VCaP (cell line): ENCODE results near the gene ALX4.

Source experiments
- H3K27ac ChIP-seq: fragments of 450-650 bp; 2 replicates; pipeline ENCODE4 v1.5.1; 2017
- TF ChIP-seq, protein P1 (sequence below): fragments of 450-650 bp; conservative IDR thresholded peaks from 2 replicates; pipeline ENCODE4 v1.5.1; 2017; ENCODE audit warnings: mild to moderate bottlenecking, moderate library complexity

Gene ALX4

DNA sequence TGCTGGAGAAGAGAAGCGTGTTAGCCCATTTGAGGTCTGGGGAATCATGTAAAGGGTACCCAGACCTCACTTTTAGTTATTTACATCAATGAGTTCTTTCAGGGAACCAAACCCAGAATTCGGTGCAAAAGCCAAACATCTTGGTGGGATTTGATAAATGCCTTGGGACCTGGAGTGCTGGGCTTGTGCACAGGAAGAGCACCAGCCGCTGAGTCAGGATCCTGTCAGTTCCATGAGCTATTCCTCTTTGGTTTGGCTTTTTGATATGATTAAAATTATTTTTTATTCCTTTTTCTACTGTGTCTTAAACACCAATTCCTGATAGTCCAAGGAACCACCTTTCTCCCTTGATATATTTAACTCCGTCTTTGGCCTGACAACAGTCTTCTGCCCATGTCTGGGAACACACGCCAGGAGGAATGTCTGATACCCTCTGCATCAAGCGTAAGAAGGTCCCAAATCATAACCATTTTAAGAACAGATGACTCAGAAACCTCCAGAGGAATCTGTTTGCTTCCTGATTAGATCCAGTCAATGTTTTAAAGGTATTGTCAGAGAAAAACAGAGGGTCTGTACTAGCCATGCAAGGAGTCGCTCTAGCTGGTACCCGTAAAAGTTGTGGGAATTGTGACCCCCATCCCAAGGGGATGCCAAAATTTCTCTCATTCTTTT, 65.2 kb downstream of the ALX4 start:
- TF ChIP-seq, protein P1, sequence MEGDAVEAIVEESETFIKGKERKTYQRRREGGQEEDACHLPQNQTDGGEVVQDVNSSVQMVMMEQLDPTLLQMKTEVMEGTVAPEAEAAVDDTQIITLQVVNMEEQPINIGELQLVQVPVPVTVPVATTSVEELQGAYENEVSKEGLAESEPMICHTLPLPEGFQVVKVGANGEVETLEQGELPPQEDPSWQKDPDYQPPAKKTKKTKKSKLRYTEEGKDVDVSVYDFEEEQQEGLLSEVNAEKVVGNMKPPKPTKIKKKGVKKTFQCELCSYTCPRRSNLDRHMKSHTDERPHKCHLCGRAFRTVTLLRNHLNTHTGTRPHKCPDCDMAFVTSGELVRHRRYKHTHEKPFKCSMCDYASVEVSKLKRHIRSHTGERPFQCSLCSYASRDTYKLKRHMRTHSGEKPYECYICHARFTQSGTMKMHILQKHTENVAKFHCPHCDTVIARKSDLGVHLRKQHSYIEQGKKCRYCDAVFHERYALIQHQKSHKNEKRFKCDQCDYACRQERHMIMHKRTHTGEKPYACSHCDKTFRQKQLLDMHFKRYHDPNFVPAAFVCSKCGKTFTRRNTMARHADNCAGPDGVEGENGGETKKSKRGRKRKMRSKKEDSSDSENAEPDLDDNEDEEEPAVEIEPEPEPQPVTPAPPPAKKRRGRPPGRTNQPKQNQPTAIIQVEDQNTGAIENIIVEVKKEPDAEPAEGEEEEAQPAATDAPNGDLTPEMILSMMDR = no peak
- no peak overlapping the region for H3K27ac ChIP-seq

DNA sequence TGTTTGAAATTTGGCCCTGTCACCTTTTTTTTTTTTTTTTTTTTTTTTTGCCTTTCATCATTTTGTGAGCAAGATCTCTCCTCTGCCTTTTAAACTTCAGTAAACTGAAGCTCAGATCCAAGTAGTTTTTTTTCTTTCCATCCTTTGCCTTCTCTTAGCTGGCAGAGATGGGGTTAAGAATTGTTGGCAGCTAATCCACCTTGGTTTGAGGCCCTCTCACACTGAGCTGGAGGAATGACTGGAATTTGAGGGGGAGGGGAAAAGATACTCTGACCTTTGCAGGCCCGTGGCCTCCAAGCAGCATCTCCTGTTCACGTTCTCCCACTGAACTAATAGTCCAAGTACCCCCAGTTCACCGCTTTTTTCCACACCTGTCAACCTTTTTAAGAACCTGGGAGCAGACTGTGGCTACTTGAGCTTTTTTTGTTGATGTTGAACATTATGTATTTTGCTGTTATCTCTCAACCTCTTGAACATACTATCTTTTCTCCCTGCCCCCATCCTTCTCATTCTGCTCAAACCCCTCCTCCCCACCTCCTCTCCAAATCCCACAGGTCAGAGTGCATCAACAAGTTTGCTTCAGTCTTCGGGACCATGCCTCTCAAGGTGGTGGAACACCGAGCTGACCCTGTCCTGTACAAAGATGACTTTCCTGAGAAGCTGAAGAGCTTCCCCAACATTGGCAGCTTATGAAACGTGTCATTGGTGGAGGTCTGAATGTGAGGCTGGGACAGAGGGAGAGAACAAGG, 66.2 kb downstream of the ALX4 start:
- TF ChIP-seq, protein P1 = no peak
- H3K27ac ChIP-seq = no peak overlapping the region

- no peak overlapping the region for H3K27ac ChIP-seq
- TF ChIP-seq, protein P1 = no peak
These were observed 66.9 kb downstream of the ALX4 start for GRCh38 chr11:44243086-44243485.

GRCh38 chr11:44241851-44242250, 68.1 kb downstream of the ALX4 start:
- TF ChIP-seq, protein P1 = no peak
- H3K27ac ChIP-seq = no peak overlapping the region

- TF ChIP-seq, protein P1 = no peak
- no peak overlapping the region for H3K27ac ChIP-seq
These were observed 72.8 kb downstream of the ALX4 start for GRCh38 chr11:44237156-44237555.

- H3K27ac ChIP-seq = no peak overlapping the region
- TF ChIP-seq, protein P1 = no peak
These were observed 73.6 kb downstream of the ALX4 start for GRCh38 chr11:44236296-44236695.

DNA sequence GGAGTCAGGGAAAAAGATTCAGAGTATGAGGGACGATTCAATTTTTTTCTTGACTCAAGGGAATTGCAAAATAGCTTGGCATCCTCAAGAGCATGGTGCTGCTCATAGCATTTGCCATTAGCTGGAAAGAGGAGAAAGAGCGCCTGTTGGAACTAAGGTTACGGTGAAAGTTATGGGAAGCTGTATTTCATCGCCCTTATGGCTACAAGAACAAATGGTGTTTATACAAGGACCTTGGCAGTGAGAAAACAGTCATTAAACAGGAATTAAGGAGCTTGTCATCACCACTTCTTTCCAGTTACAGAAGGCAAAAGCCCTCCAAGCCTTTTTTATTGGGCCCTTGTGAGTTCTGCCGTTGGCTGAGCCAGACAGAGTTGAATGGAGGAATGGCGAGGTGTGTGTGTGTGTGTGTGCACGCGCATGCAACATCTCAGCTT, 74.2 kb downstream of the ALX4 start:
- no peak overlapping the region for H3K27ac ChIP-seq
- TF ChIP-seq, protein P1 = no peak
